Pancreas (tissue), 10 donors: Measurements from ENCODE around the gene BACH2. TPM values are rescaled to one million over a fixed set of nuclear protein-coding genes. Genes with fewer than 3 reads are reported as not detected.

Experiments used
- ATAC-seq, 4 donors: fragments of 200-7000 bp; cut with Tn5 transposase; one replicate each; pipeline versions ENCODE4 v1.8.0 to v1.9.1; 2020; ENCODE audit warnings: mild to moderate bottlenecking in 4 of 4, moderate library complexity in 4 of 4
- DNase-seq, 6 donors: peaks; one replicate each; pipeline ENCODE4 v3.0.0-alpha.2; 2020
- FAIRE-seq: peaks from 2 replicates; lab custom pipeline; 2012; peaks lifted over from hg19 to GRCh38; lab: Jason Lieb, UNC
- H3K27ac ChIP-seq, 4 donors: fragments of 200-600 bp; sonication (generic); 1 replicate in 3 of 4; 2 replicates in 1 of 4; pipeline versions ENCODE4 v1.5.0 to v1.8.0; 2020
- H3K27me3 ChIP-seq, 4 donors: fragments of 200-600 bp; one replicate each; pipeline ENCODE4 v1.8.0; 2021
- H3K36me3 ChIP-seq, 3 donors: fragments of 200-600 bp; sonication (generic) in 1 of 3; one replicate each; pipeline versions ENCODE4 v1.5.0 to v1.8.0; 2020 to 2021
- H3K4me1 ChIP-seq, 3 donors: fragments of 200-600 bp; one replicate each; pipeline ENCODE4 v1.8.0; 2021
- H3K4me3 ChIP-seq, 4 donors: fragments of 200-600 bp; sonication (generic) in 2 of 4; one replicate each; pipeline versions ENCODE4 v1.5.0 to v1.8.0; 2020 to 2021
- H3K9me3 ChIP-seq, 4 donors: fragments of 200-600 bp; one replicate each; pipeline ENCODE4 v1.8.0; 2021
- CTCF ChIP-seq, 4 donors: fragments of 200-600 bp; sonication (generic) in 3 of 4; IDR thresholded peaks; one replicate each; pipeline versions ENCODE4 v1.5.0 to v1.8.0; 2021; ENCODE audit warnings: antibody characterized with exemption in 4 of 4
- WGBS, 2 donors: extraction: QIAGEN DNeasy Blood & Tissue Kit; methylation state at CpG; one replicate each; pipeline ENCODE4 v1.1.7; 2013; 5-methylcytosine and 5-hydroxymethylcytosine counted together
- intact Hi-C, 3 donors: fragments of 100-400 bp; cut with DNase I; formaldehyde crosslinking; loops; one replicate each; pipeline versions ENCODE4 v1.11.1 to v1.14.2; 2022
- polyA plus RNA-seq, 2 donors: library from polyadenylated mRNA; stranded (reverse); fragments of 200-250 nt; gene quantifications; one replicate each; pipeline ENCODE4 v1.2.3, GENCODE V29; 2013
- total RNA-seq, 6 donors: library from RNA; stranded (reverse); fragmentation: NEBNext Ultra II Directional in 4 of 6; extraction: Animal tissue kit (Norgen Biotek cat#: 25700) in 4 of 6; gene quantifications; one replicate each; pipeline versions ENCODE4 v1.2.1 to v1.2.4, GENCODE V29; 2021 to 2023
- donor health status: healthy with polysubstance abuse.
- donor health status: DM: no; HTN: no; CAD: no; lungs with moderate emphysema.
- donor health status: DM: no; HTN: no; CAD: no.
- donor health status: control.
- donor health status: control.
- donor health status: Bipolar disorder and iron deficiency.
- donor health status: DM: yes; HTN: yes; CAD: no.
- donor health status: DM: no; HTN: no; CAD: no.
- donor health status: DM: no; HTN: no; CAD: no.
- donor health status: DM: yes; HTN: yes; CAD: no.

The BACH2 gene
- total and polyA plus RNA-seq, 8 donors: 0.61 to 8.0 (median 4.9) TPM

- ATAC-seq (peak in 1 of 4 donors; percentile 57), DNase-seq (no peak), FAIRE-seq (no peak)
- TF ChIP-seq CTCF (IDR thresholded peaks at IDR 0.05): no peak
- intact Hi-C loops: no loop called here
- no peaks in the 10 kb centered on the region for H3K36me3 ChIP-seq
- no peak overlapping the region for H3K27ac ChIP-seq
- no peaks in the 10 kb centered on the region for H3K27me3 ChIP-seq
- 42 to 45% methylated on average over 5 of the region's 5 CpGs for WGBS, 2 donors
- no peaks in the 10 kb centered on the region for H3K9me3 ChIP-seq
- H3K4me1 ChIP-seq: no peaks in the 10 kb centered on the region
- no peak overlapping the region for H3K4me3 ChIP-seq
Measured at GRCh38 chr6:90126181-90126580, 170.5 kb downstream of the BACH2 start.

GRCh38 chr6:90124874-90125510 is 171.7 kb downstream of the BACH2 start:
- H3K27ac ChIP-seq: no peak overlapping the region
- no peaks in the 10 kb centered on the region for H3K36me3 ChIP-seq
- no peak for TF ChIP-seq CTCF (IDR thresholded peaks at IDR 0.05)
- no peaks in the 10 kb centered on the region for H3K27me3 ChIP-seq
- FAIRE-seq (no peak), DNase-seq (no peak), ATAC-seq (no peak)
- no peak overlapping the region for H3K4me3 ChIP-seq
- H3K4me1 ChIP-seq: no peaks in the 10 kb centered on the region
- WGBS, 2 donors: 62 to 65% methylated on average over 5 of the region's 5 CpGs
- no peaks in the 10 kb centered on the region for H3K9me3 ChIP-seq
- intact Hi-C loops: no loop called here

GRCh38 chr6:90123831-90124230 is 172.8 kb downstream of the BACH2 start:
- FAIRE-seq (no peak), DNase-seq (no peak), ATAC-seq (no peak)
- H3K9me3 ChIP-seq: no peaks in the 10 kb centered on the region
- no peak for TF ChIP-seq CTCF (IDR thresholded peaks at IDR 0.05)
- no peak overlapping the region for H3K4me3 ChIP-seq
- H3K36me3 ChIP-seq: no peaks in the 10 kb centered on the region
- H3K27me3 ChIP-seq: no peaks in the 10 kb centered on the region
- WGBS, 2 donors: 90 to 91% methylated on average over 7 of the region's 7 CpGs
- H3K4me1 ChIP-seq: no peaks in the 10 kb centered on the region
- no peak overlapping the region for H3K27ac ChIP-seq
- intact Hi-C loops: no loop called here

- ATAC-seq: no peak
- 86 to 89% methylated on average over 4 of the region's 4 CpGs for WGBS, 2 donors
- DNase-seq: no peak
- H3K27ac ChIP-seq: no peak overlapping the region
- FAIRE-seq: no peak
- no peak for TF ChIP-seq CTCF (IDR thresholded peaks at IDR 0.05)
- no peaks in the 10 kb centered on the region for H3K27me3 ChIP-seq
- H3K36me3 ChIP-seq: no peaks in the 10 kb centered on the region
- H3K9me3 ChIP-seq: no peaks in the 10 kb centered on the region
- no peak overlapping the region for H3K4me3 ChIP-seq
- intact Hi-C loops: no loop called here
- no peaks in the 10 kb centered on the region for H3K4me1 ChIP-seq
Measured at GRCh38 chr6:90121982-90122381, 174.7 kb downstream of the BACH2 start.

- no peaks in the 10 kb centered on the region for H3K9me3 ChIP-seq
- no peaks in the 10 kb centered on the region for H3K27me3 ChIP-seq
- H3K4me1 ChIP-seq: no peaks in the 10 kb centered on the region
- H3K36me3 ChIP-seq: no peaks in the 10 kb centered on the region
- no peak overlapping the region for H3K4me3 ChIP-seq
- DNase-seq (no peak), FAIRE-seq (no peak), ATAC-seq (no peak)
- no peak for TF ChIP-seq CTCF (IDR thresholded peaks at IDR 0.05)
- 40% methylated on average over 2 of the region's 2 CpGs for WGBS, 2 donors
- H3K27ac ChIP-seq: no peak overlapping the region
- intact Hi-C loops: no loop called here
Measured at GRCh38 chr6:90120327-90120726, 176.3 kb downstream of the BACH2 start.
